Measurements from ENCODE around the gene SOBP.
"Not testable (repeated sequence)": the region's sequence is repeated elsewhere in the genome, so short reads cannot be mapped to it uniquely, and the experiment has no call there.

SOBP gene

DNA sequence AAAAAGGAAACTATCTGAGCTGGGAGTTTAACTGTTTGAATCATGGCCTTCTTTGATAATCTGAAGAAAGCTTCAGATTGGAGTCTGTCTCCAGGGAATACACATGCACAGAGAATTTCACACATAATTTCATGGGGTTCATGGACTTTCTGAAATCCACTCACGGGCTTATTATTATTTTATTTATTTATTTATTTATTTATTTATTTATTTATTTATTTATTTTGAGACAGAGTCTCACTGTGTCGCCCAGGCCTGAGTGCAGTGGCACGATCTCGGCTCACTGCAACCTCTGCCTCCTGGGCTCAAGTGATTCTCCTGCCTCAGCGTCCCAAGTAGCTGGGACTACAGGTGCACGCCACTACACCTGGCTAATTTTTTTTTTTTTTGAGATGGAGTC lies 63.2 kb downstream of the SOBP start:
- not testable (repeated sequence) for FAIRE-seq

DNA sequence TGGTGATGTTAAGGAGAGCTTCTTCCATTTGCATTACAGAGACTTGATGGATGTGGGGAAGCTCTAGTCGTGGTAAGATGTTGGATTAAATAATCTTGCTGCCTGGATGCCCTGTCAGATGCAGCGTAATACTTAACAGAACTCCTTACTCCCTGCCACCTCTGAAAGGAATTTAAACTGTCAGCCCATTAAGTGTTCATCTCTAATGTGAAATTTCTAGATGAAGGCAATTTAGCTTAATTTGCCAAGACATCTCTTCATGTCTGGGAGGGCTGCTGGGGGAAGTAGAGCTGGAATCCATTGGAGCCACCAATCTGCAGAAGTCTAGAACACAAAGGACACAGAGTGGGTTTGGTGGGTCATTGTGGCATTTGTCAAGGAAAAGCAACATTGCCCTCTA lies 64.4 kb downstream of the SOBP start:
- FAIRE-seq: no peak

DNA sequence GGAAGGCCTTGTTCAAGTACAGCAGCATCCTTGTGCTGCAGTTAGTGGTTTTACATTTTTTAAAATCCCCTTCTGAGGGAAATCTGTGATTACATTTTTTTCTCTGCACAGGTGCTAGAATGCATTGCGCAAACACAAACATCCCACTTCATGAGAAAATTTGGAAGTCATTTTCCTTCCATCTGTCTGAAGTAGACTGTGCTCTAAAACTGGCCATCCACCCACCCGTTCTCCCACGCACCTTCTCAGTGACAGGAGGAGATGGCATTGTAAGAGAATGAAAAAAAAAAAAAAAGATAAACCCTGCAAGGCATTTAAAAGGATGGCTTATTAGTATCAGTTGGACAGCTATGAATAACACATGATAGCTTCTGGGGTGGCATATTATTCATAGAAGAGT lies 65.0 kb downstream of the SOBP start:
- no peak for FAIRE-seq

DNA sequence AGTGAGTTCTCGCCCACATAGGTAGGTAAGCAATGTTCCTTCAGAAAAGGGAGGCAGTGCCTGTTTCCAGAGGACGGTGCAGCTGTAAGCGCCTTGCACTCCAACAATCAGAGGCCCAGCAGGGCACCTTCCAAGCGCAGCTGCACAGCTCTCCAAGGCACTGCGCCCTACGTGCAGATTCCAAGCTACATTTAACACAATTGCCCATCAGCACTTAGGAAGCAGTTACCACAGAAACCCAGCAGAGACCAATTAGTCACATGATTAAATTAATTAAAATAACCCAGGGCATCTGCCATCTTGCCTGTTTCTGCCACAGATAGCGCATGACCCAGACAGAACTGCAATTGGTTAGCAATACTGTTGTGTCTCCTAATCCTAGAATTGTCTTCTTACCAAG lies 65.5 kb downstream of the SOBP start:
- FAIRE-seq: no peak

DNA sequence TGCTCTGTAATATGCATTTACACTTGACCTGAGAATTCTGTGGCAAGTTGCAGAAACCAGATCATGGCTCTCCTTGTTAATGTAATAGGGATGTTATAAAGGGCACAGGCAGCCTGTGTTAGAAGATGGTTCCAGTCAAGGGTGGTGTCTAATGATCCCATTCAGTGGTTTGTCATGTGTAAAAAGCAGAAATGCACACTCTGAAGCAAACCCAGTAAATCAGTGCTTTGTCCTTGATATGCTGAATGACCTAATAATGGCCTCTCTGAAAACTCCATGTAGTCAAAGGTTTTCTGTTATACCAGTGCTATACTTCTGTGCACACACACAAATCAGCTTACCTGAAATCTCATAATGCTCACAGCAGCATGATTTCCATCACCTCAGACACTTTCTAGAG lies 66.2 kb downstream of the SOBP start:
- FAIRE-seq: no peak

DNA sequence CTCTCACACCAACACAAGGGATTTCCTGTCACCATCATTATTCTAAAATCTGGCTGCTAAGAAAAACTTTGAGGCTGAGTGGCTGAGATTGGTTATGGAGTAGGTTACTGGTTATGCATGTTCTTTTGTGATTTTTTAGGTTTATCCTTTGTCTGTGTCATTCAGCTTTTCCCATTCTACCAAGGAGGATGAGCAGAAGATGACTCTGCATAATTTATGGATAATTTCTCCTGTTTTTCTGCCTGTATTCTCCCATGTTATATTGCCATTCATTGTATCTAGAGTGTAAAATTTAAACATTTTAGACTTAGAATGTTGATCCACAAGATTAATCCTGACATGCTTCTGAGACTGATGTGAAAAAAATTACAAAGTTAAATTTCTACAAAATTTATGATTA lies 67.8 kb downstream of the SOBP start:
- no peak for FAIRE-seq

DNA sequence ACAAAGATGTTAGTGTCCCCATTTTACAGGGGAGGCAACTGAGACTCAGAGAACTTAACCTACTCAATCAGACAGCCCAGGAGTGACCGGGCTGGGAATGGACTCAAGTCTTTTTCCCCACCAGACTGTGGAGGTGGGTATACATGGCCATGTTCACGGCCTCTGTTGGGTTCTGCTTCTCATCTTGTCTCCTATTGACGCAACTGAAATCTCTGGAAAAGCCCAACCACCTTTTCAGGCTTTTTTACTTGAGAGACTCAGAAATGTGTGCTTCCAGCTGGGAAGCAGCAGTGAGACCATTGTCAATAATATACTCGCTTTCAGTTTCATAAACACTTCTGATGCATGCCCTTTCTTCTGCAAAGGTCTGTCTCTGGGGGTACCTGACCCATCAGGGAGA lies 70.7 kb downstream of the SOBP start:
- FAIRE-seq: no peak

DNA sequence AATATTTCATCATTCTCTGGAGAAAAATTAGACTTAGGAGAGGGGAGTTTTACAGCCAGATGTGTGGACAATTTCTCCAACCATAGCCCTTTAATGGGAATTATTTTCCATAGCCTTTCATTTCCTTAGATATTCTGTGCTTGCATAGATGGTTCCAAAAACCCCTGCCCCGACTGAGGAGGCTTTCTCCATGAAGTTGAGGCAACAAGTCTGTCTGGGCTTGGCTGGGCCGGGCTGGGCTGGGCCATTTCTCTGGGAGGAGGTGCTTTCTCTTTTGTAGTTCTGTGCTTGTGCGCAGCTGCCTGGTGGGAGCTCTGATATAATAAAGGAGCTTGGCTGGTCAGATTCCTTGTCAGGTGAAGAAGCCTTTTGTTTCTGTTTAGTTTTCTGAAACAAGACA lies 71.4 kb downstream of the SOBP start:
- no peak for FAIRE-seq

DNA sequence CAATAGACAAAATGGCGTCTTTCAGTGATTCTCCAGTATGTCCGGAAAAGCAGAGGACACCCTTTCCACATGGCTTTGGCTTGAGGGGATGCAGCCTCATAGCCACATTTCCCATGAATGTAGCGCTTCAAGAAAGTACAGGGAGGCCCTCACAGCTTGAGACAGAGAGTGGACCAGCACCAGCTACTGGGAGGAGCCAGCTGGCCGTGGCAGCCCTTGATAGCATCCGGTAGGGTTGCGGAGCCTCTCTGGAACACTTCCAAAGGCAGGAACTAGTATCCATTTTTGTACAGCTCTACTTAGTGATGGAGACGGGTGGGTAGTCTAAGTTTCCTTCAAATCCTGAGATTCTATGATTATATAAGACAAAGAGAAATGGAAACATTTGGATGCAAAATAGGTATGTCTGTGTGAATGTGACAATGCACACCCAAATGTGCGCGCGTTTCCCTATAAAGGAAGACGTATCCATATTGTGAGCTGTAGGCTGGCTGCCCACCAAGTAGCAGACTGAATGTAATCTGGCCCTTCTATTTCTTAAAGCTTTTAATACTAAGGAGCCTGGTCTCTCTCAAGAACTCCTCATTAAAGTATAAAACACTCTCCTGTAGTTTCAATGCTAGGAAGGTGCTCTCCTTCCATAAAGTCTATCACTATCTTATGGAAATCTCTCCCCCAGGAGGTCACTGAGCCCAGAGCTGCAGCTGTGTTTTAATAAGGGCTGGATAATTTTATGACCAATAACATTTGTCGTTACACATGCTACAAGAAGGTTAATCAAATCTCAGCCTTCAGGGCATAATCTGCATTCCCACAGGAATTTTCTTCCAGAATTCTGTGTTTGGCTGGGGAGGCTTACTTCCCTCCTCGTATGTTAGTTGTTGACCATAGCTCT lies 74.0 kb downstream of the SOBP start:
- FAIRE-seq: no peak

DNA sequence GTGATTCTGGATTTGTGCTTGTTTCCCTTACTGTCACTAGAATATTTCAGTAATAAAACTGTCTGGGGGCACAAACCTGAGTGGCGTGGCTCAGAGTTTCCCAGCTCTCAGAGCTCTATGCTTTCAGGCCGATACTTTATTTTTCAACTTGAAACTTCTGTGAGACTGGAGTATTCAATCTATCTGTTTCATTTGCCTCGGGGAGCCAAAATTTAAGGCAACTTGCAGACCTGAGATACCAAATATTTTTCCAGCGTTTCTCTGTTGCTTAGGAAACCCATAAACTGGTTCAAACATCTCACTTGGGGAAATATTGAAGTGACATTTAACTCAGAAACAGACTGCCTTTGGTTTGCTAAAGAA lies 74.7 kb downstream of the SOBP start:
- no peak for FAIRE-seq

DNA sequence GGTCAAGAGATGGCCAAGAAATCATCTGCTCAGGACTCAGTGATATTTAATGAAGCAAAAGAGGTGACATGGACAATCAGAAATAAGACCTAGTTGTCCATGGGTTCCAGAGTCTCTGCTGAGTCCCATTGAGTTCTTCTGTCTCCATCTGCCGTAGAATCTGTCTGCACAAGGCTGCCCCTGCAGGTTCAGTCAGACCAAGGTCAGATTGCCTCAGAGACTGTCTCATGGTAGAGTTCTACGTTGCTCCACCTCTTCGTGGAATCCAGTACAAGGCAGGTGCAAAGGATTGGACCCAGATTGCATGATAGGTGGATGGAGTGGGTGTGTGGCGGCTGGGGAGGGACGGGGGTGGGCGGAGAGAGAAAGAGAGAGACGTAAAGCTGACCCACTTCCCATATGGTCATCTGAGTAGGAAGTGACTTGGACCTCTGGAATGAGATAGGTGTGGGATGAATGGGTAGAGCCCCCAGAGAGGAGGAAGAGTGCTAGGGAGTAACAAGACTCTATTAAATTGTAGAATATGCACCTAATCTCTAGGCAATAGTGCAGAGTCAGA lies 75.3 kb downstream of the SOBP start:
- no peak for FAIRE-seq

DNA sequence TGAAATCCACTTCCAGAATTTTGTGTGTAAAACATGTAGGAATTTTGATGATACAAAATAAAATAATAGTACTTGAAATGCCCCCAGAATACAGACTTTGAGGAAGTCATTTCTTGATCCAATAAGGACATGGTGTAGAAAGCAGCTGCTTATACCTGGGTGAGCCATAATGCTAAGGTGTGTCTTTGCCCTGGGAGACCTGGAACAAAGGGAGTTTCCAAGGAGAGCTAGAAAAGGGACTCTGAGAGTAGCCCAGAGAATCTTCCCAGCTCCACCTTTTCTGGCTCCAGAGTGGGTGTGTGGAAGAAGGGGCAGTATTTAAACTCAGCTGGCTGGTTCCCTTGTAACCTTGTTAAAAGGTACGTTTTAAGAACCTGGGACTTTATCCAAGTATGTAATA lies 77.7 kb downstream of the SOBP start:
- no peak for FAIRE-seq

DNA sequence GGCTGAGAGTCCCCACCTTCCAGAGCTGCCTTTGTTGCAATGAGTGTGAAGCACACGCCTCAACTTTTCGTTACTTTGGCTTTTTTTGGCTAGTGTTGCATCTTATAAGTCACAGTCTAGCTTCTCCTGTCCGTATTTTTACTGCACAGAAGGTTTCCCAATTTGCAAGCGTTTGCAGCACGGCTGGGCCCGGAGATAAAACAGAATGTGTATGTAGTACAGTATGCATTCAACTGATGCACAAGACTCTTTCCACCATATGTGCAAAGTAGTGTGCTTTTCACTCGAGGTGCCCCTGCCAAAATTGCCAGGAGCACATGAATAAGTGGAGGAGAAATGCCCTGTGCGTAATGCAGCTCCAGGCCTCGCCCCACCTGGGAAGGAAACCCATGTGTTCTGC lies 79.6 kb downstream of the SOBP start:
- no peak for FAIRE-seq

DNA sequence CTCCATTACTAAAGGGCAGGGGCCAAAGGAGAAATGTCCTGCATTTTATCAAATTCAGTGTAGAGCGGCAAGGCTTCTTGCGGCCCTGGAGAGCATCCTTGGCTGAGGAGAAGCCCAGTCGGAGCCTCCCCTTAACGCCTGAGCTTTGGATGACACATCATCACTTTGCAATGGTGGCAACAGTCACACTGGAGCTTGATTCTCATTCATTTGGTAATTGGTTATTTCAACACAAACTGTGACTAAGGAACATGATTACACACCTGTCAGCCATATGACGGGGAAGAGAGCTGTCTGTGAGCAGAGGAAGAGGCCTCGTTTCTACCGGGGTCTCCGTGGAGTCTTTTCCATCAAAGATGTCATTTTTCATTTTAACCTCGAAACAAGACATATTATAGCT lies 81.4 kb downstream of the SOBP start:
- no peak for FAIRE-seq

DNA sequence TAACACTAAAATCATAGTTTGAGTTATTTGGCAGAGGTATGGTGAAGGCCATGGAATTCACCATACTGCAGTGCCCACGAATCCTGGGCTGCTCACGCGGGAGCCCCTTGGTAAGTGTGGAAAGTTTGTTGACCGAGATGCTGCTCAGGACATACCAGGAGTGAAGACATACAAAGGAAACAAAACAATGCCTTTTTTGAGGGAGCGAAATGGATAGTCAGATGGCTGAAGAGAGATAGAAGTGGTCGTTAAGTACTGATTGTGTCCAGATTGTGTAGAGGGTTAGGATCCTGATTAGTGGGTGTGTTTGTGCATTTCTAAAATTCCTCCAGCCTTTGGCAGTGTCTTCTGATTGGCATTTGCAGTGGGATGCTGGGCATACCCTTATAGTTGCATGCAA lies 83.0 kb downstream of the SOBP start:
- no peak for FAIRE-seq

DNA sequence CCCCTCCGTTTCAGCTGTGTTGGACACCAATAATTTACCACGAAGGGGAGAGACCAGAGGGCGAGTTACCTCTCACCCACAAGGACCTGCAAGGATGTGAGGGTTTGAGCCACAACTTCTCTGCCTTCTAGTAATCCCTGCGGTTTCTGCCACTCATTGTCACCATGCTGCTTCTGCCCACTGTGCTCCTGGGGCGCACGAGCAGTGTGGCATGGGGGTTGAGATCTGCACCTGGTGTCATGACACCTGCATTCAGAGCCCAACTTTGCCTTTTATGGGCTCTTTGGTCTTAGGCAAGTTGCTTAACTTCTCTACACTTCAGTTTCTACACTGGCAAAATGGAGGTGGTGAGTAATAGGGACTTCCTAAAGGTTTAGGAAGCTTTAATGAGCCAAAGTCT lies 84.9 kb downstream of the SOBP start:
- no peak for FAIRE-seq

DNA sequence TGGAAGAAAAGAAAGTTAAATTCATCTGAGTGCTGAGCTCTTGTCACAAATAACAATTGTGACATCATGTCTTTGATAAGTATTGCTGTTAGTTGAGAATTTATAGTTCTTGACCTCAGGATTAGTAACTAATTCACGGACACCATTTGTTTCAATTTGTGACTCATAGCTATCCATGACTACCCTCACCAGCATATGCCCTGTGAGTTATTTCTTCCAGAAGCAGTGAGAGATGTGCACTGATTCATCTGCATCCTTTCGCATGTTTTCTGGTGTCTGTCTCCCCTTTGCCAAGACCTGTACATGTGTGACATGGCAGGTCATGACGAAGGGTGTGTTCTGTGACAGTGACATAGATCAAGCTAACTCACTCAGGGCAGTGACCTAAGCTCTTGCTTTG lies 86.9 kb downstream of the SOBP start:
- no peak for FAIRE-seq

DNA sequence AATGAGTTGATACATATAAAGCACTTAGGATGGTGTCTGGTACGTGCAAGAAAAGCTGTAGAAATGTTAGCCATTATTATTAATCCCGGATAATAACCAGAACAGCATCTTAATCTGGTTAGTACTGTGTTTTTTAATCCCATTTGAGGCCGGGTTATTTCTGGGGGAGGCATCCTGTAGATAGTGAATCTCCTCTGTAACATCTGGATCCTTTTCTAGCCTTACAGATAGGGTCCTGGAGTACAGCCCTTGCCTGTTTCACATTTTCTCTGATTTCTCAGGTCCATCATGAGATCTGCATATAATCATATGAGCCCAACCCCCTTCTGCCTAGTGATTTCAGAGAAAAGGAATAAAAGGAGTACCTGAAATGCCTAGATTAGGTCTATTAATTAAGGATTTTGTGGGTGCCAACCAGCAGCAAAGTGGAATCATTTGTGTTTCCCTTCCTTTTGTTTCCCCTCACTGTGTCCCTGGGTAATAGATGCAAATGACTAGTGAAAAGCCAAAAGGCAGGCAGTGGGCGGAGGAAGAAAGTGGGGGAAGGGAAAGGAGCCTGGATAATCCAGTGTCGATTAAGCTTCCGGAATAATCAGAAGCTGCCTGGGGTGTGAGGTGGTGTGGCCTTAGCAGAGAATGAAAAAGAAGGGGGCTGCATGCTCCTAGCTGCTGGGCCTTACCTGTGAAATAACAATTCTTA lies 88.9 kb downstream of the SOBP start:
- no peak for FAIRE-seq

DNA sequence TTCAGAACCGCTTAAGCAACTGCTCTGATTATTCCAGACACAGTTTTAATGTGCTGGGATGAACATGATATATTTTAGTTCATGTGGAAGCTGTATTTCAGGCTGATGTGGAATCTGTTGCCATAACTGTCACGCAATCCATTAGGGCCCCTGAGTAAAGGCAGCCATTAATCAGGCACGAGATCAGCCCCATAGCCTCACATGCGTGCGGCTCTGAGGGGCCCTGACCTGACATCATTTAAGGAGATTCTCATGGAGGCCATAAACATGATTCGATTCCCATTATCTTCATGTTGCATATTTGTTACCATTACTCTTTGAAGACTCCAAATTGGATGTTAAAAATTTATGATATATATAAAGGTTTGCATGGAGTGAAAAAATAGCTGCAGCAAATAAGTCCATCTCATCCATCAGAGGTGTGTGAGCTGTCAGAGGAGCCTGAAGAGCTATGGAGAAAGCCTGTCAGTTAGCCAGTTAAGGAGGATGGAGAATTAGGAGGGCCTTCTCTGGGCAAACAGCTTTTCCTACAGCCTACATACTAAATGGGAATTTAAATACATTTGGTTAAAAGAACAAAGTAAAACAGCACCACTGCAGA lies 89.6 kb downstream of the SOBP start:
- FAIRE-seq: no peak

DNA sequence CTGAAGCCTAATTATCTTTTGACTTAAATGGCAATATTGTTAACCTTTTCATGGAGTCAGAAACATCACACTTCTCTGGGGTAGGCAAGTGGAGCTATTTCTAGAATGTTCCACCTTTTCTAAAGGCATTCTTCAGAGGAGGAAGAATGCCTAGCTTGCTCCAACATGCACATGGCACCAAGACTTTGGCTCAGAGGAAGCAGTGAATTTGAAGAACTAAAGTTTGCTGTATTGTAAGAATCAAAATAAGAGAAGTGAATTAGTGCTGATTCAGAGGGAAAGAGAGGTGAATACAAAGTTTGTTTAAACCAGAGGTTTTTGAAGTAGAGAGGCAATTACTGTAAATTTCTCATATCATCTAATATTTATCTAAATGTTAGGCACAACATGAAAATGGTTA lies 92.2 kb downstream of the SOBP start:
- no peak for FAIRE-seq

DNA sequence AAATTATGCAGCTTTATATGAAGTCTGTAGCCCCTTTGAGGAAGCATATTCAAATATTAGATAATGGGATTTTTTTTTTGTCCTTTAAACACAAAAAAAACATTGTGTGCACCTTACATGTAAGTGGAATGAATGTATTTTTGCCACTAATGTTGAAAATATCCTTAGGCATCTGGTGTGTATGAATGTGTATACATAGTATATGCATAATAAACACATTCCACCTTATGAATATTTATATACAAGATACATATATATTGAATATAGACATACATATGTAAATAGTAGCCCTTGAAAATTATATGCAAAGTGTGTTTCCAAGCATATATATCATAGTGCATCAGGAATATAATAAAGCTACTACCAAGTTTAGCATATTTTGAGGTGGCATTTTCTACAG lies 94.8 kb downstream of the SOBP start:
- FAIRE-seq: no peak

DNA sequence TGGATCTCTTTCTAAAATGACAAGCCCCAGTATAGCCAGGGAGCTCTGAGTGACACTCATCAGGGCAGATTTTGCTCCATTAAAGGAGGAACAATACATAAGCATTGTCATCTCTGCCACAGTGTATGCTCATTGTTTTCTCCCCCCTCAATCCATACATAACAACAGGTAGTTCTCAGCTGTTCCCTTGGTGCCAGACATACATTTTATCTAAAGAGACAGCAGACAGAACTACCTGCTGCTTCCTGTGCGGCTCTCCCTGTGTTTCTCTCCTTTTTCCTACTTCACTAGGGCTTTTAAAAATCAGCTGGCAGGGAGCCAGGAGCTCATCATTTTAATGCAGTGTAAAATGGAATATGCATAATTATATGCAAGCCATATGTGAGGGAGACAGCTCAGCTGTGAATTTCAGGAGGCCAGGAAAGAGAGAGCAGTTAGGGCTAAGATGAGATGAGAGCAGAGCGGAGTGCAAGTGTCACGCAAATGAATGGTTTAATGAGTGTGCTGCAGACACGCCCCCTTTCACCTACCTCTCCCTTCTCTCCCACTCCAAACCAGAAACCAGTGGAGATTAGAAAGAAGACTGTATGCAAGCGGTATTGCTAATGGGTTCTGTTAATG lies 96.0 kb downstream of the SOBP start:
- no peak for FAIRE-seq

DNA sequence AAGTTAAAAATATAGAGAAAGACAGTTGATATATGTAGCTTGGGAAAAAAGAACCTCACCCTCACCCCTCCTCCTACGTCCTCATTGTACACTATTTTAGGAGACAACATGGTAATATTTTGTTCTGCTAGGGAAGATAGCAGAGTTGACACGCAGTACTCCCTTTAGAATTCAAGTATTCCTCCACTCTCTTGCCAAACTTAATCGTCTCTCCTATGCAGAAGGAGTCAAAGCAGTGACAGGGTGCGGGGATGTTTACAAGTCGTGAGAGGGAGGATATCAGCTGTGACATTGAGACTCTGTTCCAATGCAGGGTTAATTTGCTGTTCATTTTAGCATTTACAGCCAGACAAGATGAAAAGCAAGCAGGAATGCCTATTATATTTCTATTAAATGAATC lies 97.5 kb downstream of the SOBP start:
- no peak for FAIRE-seq

DNA sequence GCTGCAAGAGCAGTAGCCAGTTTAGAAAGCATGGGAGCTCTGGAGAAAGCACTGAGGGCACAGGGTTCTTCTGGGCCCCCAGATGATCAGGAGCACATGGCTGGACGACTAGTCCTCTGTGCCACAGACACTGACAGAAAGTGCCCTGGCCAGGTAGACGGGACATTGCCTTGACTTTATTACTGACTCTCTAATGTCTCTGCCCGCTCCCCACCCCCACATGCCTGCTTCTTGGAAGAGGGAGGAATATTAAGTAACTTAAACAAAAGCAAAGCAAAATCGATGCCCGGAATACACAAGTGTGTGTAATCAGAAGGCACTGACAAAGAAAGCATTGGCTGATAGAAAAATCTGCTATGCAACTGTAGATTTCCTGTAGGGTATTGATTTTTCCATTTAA lies 99.3 kb downstream of the SOBP start:
- no peak for FAIRE-seq
